Erythroblast (primary cell): Measurements from ENCODE around the gene PDE3A.
A peak's percentile ranks its signal among the peaks of the same experiment; 100 is the strongest.
"Not testable (repeated sequence)": the region's sequence is repeated elsewhere in the genome, so short reads cannot be mapped to it uniquely, and the experiment has no call there.

Source experiments
- DNase-seq, 2 experiments: peaks; one replicate each; lab custom pipeline; 2025; lab: John Stamatoyannopoulos, UW
- GATA1 ChIP-seq: IDR thresholded peaks from 2 replicates; pipeline ENCODE4 v1.6.1; 2011; ENCODE audit warnings: low read depth, mild to moderate bottlenecking, control low read depth, low read length, moderate library complexity
- POLR2A ChIP-seq: IDR thresholded peaks from 2 replicates; pipeline ENCODE4 v1.6.1; 2011; ENCODE audit warnings: mild to moderate bottlenecking, low read length

The PDE3A gene

GRCh38 chr12:20368114-20368650 is at the start of gene PDE3A:
TSS of gene PDE3A (plus strand) at chr12:20368537. CDS start at chr12:20369285, 748 bp downstream.
- TF ChIP-seq GATA1: no peak
- DNase-seq: peak; percentile 71 to 74

DNA sequence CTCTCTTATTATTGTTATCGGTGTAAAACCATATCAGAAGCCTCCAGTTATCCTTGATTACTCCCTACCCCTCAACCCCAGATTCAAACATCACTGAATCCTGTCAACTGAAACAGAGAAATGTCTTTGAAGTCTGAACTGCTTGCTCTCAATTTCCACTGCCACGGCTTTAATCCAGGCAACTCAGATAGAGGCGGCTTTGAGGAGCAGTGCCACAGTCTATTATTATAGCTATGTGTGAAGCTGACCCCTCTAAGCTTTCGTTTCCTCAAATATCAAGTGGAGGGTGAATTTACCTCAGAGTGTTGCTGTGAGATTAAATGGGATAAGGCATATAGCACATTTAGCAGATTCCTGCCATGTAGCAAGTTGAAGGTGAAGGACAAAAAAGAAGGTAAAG is 49.0 kb upstream of the PDE3A start:
- TF ChIP-seq GATA1 (no peak), POLR2A (no peak)
- no peak for DNase-seq

DNA sequence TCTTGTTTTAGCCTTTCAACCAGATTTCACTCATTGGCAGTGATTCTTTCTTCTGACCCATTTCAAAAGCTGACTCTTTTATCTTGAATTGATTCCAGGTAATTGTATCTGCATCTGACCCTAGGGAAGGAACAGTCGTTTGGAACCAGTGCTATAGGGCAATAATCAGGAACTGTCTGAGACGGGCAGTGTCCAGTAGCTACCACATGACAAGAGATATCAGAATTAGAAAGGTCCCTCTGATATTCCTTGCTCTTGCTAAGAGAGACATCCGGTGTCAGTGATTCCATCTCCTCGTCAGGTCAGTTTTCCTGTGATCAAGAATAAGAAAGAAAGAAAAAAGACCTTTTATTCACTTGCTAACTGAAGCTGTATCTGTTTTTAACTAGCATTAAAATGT is 47.8 kb upstream of the PDE3A start:
- DNase-seq: no peak
- no peak for TF ChIP-seq GATA1
- no peak for TF ChIP-seq POLR2A

GRCh38 chr12:20330826-20331505 is 37.4 kb upstream of the PDE3A start:
- DNase-seq: not testable (repeated sequence)

DNA sequence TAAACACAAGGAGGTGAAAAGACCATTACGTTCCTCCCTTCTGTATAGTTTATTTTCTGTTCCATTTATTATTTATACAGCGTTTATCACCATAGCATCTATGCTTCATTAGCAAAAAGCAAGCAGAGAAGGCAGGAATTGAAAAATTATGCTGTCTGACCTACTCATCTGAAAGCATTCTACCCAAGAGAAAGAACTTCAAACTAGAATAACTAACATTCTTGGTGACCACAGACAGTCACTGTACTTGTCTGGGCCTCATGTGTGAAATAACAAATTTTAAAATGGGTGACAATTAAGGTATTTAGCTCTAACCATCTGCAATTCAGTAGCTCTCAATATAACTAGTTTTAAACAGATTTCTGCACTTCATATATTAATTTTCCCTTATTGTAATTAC is 29.3 kb upstream of the PDE3A start:
- TF ChIP-seq GATA1: no peak
- TF ChIP-seq POLR2A: no peak
- no peak for DNase-seq

DNA sequence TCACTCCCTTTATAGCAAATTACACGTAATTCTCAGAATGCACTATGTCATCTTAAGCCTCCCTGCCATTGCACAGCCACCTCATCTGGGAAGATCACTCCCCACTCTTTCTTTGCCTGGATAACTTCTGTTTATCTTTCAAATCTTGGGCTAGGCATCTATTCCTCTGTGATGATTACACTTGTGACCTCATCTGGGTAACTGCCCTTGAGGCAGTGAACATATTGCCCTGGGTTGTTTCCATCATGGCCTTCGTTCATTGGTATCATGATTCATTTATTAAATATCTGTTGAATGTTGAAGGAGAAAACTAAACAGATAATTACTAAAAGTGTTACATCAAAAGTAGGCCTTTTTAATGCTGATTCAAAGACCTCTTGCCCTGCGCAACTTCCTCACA is 26.2 kb upstream of the PDE3A start:
- TF ChIP-seq POLR2A: no peak
- TF ChIP-seq GATA1: no peak
- no peak for DNase-seq

- TF ChIP-seq GATA1: no peak
- TF ChIP-seq POLR2A: no peak
- no peak for DNase-seq
Measured at GRCh38 chr12:20345866-20346265, 22.5 kb upstream of the PDE3A start.

- TF ChIP-seq POLR2A (no peak), GATA1 (no peak)
- DNase-seq: no peak
Measured at GRCh38 chr12:20350026-20350425, 18.3 kb upstream of the PDE3A start.

DNA sequence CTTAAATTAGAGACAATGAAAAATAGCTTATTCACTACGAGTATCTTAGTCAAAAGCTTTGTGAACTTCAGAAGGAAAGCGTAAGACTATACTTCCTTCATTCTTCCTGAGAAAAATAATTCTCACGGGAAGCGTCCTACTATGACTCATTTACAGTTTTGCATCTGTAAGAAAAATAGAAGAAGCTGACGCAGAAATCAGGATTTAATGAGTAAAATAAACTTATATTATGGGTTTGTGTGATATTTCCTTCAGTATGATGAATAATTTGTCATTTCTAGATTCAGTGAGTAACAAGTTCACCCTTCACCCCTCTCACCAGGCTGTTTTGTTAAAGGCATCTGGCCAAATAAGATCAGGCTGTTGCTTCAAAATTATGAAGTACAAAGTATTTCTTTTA is 17.8 kb upstream of the PDE3A start:
- DNase-seq: no peak
- TF ChIP-seq GATA1 (no peak), POLR2A (no peak)

GRCh38 chr12:20351406-20351805 is 16.9 kb upstream of the PDE3A start:
- no peak for DNase-seq
- TF ChIP-seq GATA1 (no peak), POLR2A (no peak)

DNA sequence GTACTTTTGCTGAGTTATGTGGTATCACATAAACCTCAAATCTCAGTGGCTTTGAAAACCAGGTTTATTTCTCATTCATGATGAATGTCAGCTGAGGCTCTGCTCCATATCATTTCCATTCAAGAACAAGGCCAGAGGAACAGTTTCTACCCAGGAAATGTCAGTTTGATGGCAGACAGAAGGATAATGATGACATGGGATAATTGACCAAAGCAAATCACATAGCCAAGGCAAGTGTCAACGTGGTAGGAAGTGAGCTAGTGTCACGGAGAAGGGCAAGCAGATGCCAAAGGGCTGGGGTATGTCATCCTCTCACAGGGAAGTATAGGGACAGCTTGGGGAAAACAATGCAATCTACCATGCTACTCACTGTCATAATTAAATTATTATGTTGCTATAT is 12.3 kb upstream of the PDE3A start:
- DNase-seq: no peak
- TF ChIP-seq POLR2A: no peak
- no peak for TF ChIP-seq GATA1

- DNase-seq: no peak
- TF ChIP-seq POLR2A (no peak), GATA1 (no peak)
Measured at GRCh38 chr12:20360407-20360806, 7.9 kb upstream of the PDE3A start.

- no peak for DNase-seq
- TF ChIP-seq GATA1: no peak
- TF ChIP-seq POLR2A: no peak
Measured at GRCh38 chr12:20361416-20361815, 6.9 kb upstream of the PDE3A start.

GRCh38 chr12:20364501-20364900 is 3.8 kb upstream of the PDE3A start:
- no peak for DNase-seq
- no peak for TF ChIP-seq POLR2A
- TF ChIP-seq GATA1: no peak

GRCh38 chr12:20366776-20367409 is 1.4 kb upstream of the PDE3A start:
- TF ChIP-seq GATA1: no peak
- TF ChIP-seq POLR2A: no peak
- no peak for DNase-seq
